Fibroblast of peridontal ligament (primary cell): ENCODE results near the gene ST3GAL4.
"Not testable (repeated sequence)": the region's sequence is repeated elsewhere in the genome, so short reads cannot be mapped to it uniquely, and the experiment has no call there.

Experiments used
- DNase-seq: peaks from one replicate; pipeline ENCODE4 v3.0.0-alpha.2; 2010; ENCODE audit errors: extremely low read depth

The ST3GAL4 gene

GRCh38 chr11:126345759-126346585 lies 9.5 kb upstream of the ST3GAL4 start:
- peak; percentile 78 for DNase-seq

DNA sequence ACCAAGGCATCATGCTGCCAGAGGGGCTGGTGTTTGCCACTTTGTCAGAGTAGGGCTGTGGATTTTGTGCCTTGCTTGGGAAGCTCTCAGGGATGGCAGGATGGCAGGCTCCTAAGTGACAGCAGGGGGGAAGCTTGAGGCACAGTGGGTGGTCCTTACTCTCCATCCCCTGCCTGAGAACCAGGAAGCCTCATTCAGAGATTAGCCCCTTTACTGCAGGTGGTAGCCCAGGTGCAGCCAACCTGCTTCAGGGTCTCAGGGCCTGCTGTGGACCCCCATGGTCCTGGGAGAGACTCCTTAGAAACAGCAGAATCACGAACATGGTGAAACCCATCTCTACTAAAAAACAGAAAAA lies 8.9 kb upstream of the ST3GAL4 start:
- no peak for DNase-seq

DNA sequence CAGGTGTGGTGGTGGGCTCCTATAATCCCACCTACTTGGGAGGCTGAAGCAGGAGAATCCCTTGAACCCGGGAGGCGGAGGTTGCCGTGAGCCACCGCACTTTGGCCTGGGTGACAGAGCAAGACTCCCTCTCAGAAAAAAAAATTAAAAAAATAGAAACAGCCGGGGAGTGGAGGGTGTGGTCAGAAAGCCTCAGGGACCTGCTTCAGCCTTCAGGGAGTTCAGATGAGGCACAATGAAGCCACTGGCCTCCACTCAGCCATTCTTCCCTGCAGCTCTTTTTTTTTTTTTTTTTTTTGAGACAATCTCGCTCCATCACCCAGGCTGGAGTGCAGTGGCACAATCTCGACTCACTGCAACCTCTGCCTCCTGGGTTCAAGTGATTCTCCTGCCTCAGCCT lies 8.5 kb upstream of the ST3GAL4 start:
- DNase-seq = not testable (repeated sequence)

DNA sequence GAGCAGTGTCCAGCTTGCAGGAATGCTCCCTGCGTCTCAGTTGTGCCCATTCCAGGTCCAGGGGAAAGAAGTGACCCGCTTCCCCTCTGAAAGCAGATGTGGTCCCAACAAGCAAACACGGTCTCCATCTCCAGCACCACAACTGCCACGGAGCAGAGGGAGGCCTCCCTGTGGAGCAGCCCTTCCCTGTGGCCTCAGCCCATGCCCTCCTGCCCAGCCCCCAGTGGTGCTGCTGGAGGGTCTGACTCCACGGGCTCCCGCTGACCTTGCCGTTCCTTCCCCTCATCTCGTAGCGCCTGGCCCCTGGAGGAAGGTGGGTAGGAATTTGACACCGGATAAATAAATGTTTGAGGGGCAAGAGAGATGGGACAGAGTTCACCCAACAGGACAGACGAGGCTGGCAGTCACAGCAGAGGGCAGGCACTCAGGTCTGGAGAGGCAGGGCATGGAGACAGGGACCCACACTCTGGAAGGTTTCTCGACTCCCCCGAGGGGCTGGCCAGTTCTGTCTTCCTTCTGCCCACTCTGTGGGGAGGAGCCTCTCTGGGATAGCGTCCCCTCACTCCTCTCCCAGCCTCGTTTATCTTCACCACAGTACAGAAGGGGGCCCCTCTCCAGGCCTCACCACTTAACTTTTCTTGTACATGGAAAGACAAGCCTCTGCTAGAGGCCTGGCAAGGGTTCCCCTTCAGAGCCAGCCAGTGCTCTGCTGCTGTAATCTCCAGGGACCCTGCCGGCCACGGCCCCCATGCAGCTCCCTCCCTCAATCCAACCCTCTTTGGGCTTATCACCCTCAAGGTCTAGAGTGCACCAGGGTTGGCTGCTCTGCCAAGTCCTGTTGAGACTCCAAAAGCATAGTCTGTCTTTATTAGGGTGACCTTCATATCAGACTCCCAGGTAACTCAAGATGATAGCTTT lies 7.5 kb upstream of the ST3GAL4 start:
- no peak for DNase-seq

DNA sequence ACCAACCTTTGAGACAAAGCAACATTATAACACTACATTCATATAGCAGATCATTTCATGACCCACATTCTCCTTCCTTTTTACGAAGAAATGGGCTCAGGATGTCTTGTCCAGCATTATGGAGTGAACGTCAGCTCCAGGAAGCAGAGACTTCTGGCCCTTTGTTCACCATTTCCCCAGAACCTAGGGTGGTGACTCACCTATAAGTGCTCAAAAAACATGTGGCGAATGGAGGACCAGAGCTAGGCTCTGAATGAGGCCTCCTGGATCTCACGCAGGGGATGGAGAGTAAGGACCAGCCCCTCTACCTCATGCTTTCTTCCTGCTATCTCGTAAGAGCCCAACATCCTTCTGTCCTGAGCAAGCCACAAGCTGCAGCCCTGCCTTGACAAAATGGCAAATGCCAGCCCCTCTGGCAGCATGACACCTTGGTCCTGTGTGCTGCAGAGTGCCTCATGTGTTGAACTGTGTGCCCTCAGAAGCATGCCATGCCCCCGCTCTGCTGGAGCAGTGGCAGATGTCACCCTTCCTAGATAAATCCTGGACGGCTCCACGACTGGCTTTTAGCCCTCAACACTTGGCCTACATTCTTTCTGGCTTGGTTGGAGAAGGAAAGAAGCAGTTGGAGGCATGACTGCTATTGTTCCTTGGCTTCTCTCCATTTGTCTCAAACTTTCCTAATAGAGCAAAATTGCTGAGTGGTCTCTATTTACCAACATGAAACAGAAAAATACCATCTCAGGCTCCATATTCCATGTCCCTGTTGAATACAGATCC lies 6.5 kb upstream of the ST3GAL4 start:
- DNase-seq = peak; percentile 62

GRCh38 chr11:126350836-126351235 lies 4.7 kb upstream of the ST3GAL4 start:
- no peak for DNase-seq

DNA sequence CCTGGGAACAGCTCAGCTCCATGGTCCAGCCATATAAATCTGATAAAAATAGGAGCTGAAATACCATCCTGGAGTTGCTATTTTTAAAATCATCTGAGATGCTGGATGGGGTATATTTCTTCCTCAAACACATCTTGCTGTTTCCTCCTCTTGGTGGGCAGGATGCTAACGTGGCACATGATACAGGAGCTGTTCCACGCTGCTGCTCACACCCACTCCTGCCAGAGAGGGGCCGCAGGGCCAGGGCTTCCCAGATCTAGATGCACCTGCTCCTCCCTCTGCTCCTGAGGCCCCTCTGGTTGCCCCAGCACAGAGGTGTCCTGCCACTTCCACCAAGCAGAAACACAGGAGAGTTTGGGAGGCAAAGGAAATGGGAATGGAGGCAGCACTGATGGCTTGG lies 3.3 kb upstream of the ST3GAL4 start:
- no peak for DNase-seq

- peak; percentile 61 for DNase-seq
These were observed 2.3 kb upstream of the ST3GAL4 start for GRCh38 chr11:126352934-126353801.

DNA sequence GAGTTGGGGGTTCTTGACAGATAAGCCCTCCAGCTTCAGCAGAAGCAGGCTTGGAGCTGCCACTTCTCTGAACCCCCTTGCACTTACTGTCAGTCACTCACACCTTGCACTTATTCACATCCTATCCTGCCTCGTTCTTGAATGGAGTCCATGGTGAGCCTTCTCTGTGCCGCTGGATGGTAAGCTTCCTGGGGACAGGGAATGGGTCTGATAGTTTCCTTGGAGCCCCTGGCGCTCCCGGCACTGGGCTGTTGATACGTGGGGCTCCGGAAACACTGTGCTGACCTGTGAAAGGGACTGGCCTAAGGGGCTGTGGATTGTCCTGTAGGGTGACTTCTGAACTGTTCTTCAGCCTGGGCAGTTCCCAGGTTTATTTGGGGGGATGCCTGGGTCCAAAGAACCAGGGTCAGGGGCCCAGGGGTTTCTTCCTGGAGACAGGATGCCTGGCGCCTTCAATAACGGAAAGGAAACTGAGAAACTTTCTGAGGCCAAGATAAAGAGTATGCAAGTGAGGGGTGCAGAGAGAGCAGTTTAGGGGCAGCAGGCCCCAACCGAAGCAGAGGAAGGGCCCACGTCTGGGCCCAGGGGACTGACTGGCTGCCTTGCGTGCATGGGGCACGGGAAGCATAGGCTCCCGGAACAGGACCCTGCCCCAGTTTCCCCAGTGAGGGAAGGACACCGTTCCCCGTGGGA lies 709 bp upstream of the ST3GAL4 start:
- no peak for DNase-seq

DNA sequence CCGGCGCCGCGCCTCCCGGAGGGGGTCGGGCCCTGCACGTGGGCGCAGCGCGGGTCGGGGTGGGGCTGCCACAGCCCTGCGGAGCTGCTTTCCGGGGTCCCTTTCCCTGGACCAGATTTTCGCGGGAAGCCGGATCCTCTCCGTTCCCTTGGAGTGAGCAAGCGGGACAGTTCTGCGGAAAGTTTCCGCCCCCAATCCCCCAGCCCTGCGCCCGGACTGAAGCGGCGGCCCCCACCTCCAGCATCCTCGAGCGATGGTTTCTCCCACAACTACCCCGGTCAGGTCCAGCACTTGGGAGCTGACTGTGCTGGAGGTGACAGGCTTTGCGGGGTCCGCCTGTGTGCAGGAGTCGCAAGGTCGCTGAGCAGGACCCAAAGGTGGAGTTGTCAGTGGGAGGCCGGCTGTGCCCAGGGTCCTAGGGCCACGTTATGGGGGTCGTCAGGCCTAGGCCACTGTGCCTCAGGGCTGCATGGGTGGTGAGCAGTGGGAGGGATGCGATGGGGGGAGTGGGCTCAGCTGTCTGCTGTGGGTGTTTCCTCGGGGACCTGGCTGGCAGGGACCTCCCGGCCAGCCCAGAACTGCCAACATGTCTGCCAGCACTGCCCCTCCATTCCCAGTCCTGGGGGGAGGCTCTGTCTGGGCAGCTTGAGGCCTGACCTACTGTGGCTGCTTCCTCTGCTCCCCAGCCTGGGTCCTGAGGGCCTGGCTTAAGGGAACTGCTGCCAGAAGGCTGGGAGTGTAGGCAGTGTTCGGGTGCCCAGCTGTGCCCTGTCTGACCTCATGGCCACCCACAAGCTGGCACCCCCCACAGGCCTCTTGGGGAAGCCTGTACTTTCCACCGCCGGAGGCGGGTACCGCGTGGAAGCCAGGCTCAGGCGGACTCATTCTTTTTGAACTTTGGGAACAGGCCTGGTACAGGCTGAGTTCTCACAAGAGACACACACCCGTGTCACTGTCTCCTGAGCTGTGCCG lies 726 bp downstream of the ST3GAL4 start:
- DNase-seq = peak; percentile 31

- DNase-seq = no peak
These were observed 1.8 kb downstream of the ST3GAL4 start for GRCh38 chr11:126357055-126357962.

GRCh38 chr11:126357969-126358762 lies 2.7 kb downstream of the ST3GAL4 start:
- no peak for DNase-seq

GRCh38 chr11:126358763-126359160 lies 3.3 kb downstream of the ST3GAL4 start:
- no peak for DNase-seq

DNA sequence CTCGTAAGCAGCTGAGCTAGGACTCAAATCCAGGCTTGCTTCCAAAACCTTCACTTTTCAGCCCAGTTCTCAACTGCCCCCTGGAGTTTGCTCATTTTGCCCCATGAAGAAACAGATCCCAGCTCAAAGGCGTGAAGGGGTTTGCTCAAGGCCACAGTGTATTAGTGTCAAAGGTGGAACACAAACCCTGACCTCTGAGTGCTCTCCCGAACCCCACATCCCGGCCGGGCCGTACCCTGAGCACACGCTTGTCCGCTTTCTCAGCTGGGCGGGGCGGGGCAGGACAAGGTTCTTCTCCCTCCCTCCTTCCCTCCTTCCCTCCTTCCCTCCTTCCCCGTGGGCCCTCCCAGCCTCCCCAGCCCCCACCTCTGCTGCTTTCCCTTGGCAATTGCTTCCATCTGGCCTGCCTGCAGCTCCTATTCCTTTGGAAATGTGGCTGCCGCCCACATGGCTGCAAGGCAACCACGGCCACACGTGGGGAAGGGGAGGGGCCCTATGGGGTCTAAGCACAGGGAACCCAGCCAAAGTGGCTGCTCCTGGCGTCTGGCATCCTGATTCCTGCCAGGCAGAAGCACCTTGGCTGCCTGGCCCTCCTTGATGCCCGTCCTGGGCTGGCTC lies 4.1 kb downstream of the ST3GAL4 start:
- peak; percentile 88 for DNase-seq

GRCh38 chr11:126360049-126360446 lies 4.6 kb downstream of the ST3GAL4 start:
- DNase-seq = no peak

GRCh38 chr11:126361400-126361799 lies 5.9 kb downstream of the ST3GAL4 start:
- DNase-seq = no peak
